Type B pancreatic cell (in vitro differentiated cells): Measurements from ENCODE around the gene SEH1L. TPM values are rescaled to one million over a fixed set of nuclear protein-coding genes. Genes with fewer than 3 reads are reported as not detected.

Experiments
- DNase-seq: peaks from one replicate; pipeline ENCODE4 v3.0.0; 2021; ENCODE audit warnings: mixed read lengths; ENCODE audit not compliant: unreplicated experiment; ENCODE audit errors: extremely low spot score
- H3K27ac Mint-ChIP-seq: 2 replicates; pipeline ENCODE4 v1.8.0; 2021; ENCODE audit warnings: mild to moderate bottlenecking, mixed read lengths
- H3K27me3 Mint-ChIP-seq: 2 replicates; pipeline ENCODE4 v1.8.0; 2021; ENCODE audit warnings: mixed read lengths
- H3K36me3 Mint-ChIP-seq: 2 replicates; pipeline ENCODE4 v1.8.0; 2021; ENCODE audit warnings: mixed read lengths
- H3K4me1 Mint-ChIP-seq: one replicate; pipeline ENCODE4 v1.8.0; 2021; ENCODE audit warnings: mixed read lengths; ENCODE audit not compliant: unreplicated experiment
- H3K4me3 Mint-ChIP-seq: 2 replicates; pipeline ENCODE4 v1.8.0; 2021; ENCODE audit warnings: mild to moderate bottlenecking, mixed read lengths
- H3K9me3 Mint-ChIP-seq: 2 replicates; pipeline ENCODE4 v1.8.0; 2021; ENCODE audit warnings: mixed read lengths
- CTCF ChIP-seq: fragments of 200-600 bp; sonication (generic); conservative IDR thresholded peaks from 2 replicates; pipeline ENCODE4 v1.5.0; 2021; ENCODE audit warnings: antibody characterized with exemption, mild to moderate bottlenecking
- total RNA-seq: library from RNA; stranded (reverse); gene quantifications from 2 replicates; pipeline ENCODE4 v1.2.1, GENCODE V29; 2021; ENCODE audit warnings: low replicate concordance

The SEH1L gene
- total RNA-seq, 1 donor from 2014 or later = 39.1 TPM

- H3K4me3 Mint-ChIP-seq = no peak overlapping the region
- H3K9me3 Mint-ChIP-seq = no peaks in the 10 kb centered on the region
- no peaks in the 10 kb centered on the region for H3K27me3 Mint-ChIP-seq
- no peaks in the 10 kb centered on the region for H3K4me1 Mint-ChIP-seq
- H3K36me3 Mint-ChIP-seq = peaks cover 3% of the 10 kb centered on the region
- DNase-seq = no peak
- H3K27ac Mint-ChIP-seq = no peak overlapping the region
- TF ChIP-seq CTCF = no peak
These were observed 59.4 kb downstream of the SEH1L start for GRCh38 chr18:13007248-13007560.

- no peak for TF ChIP-seq CTCF
- H3K36me3 Mint-ChIP-seq = peaks cover 22% of the 10 kb centered on the region
These were observed 63.9 kb downstream of the SEH1L start for GRCh38 chr18:13011719-13012118.

DNA sequence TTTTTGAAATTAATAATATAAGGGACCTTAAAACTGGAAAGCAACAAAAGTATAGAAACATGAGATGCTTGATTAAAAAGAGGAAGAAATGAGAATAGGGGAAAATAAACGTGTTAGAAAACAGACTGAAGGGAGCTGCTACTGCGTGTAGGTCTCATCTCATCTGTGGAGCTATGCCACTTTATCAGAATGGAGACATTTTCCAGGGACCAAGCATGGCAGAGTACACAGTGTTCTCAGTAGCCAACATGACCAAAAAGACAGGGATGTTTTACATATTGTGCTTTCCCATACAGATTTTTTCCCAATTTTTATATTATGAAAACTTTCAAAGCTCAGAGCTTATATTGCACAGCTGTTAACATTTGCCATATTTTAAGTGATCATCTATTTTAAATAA lies 66.4 kb downstream of the SEH1L start:
- no peak for DNase-seq
- H3K4me1 Mint-ChIP-seq = no peaks in the 10 kb centered on the region
- no peak overlapping the region for H3K27ac Mint-ChIP-seq
- H3K36me3 Mint-ChIP-seq = peaks cover 31% of the 10 kb centered on the region
- no peaks in the 10 kb centered on the region for H3K9me3 Mint-ChIP-seq
- no peak for TF ChIP-seq CTCF
- no peaks in the 10 kb centered on the region for H3K27me3 Mint-ChIP-seq
- H3K4me3 Mint-ChIP-seq = no peak overlapping the region

More at GRCh38 chr18:13011719-13012118, 63.9 kb downstream of the SEH1L start:
- H3K27me3 Mint-ChIP-seq = no peaks in the 10 kb centered on the region
- no peak overlapping the region for H3K27ac Mint-ChIP-seq
- H3K4me3 Mint-ChIP-seq = no peak overlapping the region
- H3K4me1 Mint-ChIP-seq = no peaks in the 10 kb centered on the region
- no peak for DNase-seq
- no peaks in the 10 kb centered on the region for H3K9me3 Mint-ChIP-seq

- H3K27me3 Mint-ChIP-seq = no peaks in the 10 kb centered on the region
- H3K9me3 Mint-ChIP-seq = no peaks in the 10 kb centered on the region
- no peaks in the 10 kb centered on the region for H3K4me1 Mint-ChIP-seq
- TF ChIP-seq CTCF = no peak
- H3K4me3 Mint-ChIP-seq = no peak overlapping the region
- no peak for DNase-seq
- H3K36me3 Mint-ChIP-seq = peaks cover 31% of the 10 kb centered on the region
- no peak overlapping the region for H3K27ac Mint-ChIP-seq
These were observed 67.0 kb downstream of the SEH1L start for GRCh38 chr18:13014818-13015217.

DNA sequence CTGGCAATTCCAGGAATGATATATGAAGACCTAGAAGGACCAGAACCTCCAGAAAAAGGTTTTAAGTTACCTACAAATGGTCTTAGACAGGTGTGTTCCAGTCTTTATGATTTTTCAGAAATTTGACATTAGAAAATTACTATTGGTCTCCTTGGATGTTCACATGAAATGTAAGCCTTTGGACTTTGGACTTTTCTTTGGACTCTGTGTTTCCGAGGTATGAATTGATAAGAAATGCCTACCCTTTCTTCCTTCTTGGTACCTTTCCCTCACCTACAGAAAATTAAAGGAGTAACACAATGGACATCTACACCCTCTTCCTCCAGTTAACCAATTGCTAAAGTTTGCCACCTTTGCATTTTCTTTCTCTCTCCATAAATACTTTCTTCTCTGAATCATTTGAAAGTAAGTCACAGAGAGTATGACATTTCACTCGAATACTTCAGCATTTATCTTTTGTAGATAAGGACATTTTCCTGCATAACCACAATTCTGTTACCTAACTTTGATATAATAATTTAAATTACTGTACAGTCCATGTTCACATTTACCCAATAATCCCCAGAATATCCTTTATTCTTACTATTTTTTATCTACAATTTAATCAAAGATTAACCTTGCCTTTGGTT lies 69.5 kb downstream of the SEH1L start:
- no peaks in the 10 kb centered on the region for H3K9me3 Mint-ChIP-seq
- no peak for DNase-seq
- no peaks in the 10 kb centered on the region for H3K27me3 Mint-ChIP-seq
- no peak for TF ChIP-seq CTCF
- no peaks in the 10 kb centered on the region for H3K4me1 Mint-ChIP-seq
- no peak overlapping the region for H3K27ac Mint-ChIP-seq
- no peak overlapping the region for H3K4me3 Mint-ChIP-seq
- peaks cover 35% of the 10 kb centered on the region for H3K36me3 Mint-ChIP-seq

DNA sequence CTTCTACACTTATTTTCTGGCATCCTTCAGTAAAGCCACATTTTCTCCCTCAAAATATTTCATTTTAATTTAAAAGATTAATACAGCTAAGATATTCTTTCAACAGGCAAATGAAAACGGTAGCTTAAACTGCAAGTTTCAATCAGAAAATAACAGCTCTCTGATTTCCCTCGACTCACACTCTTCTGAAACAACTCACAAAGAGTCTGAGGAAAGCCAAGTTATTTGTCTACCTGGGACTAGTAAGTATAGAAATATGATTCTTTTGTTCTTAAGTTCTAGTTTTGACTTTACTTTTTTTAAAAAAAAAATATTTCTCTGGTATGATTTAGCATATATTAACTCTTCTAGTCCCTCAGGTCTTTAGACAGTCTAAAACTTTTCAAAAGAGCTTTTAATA lies 70.6 kb downstream of the SEH1L start:
- TF ChIP-seq CTCF = no peak
- peaks cover 35% of the 10 kb centered on the region for H3K36me3 Mint-ChIP-seq
- DNase-seq = no peak
- H3K27ac Mint-ChIP-seq = no peak overlapping the region
- no peaks in the 10 kb centered on the region for H3K4me1 Mint-ChIP-seq
- no peaks in the 10 kb centered on the region for H3K9me3 Mint-ChIP-seq
- H3K27me3 Mint-ChIP-seq = no peaks in the 10 kb centered on the region
- no peak overlapping the region for H3K4me3 Mint-ChIP-seq
